AG20443 (cell line): ENCODE data around the gene IL32.

Experiments used
- DNase-seq: peaks from one replicate; pipeline ENCODE4 v3.0.0; 2012; ENCODE audit warnings: low spot score, mixed read lengths

Gene IL32

DNA sequence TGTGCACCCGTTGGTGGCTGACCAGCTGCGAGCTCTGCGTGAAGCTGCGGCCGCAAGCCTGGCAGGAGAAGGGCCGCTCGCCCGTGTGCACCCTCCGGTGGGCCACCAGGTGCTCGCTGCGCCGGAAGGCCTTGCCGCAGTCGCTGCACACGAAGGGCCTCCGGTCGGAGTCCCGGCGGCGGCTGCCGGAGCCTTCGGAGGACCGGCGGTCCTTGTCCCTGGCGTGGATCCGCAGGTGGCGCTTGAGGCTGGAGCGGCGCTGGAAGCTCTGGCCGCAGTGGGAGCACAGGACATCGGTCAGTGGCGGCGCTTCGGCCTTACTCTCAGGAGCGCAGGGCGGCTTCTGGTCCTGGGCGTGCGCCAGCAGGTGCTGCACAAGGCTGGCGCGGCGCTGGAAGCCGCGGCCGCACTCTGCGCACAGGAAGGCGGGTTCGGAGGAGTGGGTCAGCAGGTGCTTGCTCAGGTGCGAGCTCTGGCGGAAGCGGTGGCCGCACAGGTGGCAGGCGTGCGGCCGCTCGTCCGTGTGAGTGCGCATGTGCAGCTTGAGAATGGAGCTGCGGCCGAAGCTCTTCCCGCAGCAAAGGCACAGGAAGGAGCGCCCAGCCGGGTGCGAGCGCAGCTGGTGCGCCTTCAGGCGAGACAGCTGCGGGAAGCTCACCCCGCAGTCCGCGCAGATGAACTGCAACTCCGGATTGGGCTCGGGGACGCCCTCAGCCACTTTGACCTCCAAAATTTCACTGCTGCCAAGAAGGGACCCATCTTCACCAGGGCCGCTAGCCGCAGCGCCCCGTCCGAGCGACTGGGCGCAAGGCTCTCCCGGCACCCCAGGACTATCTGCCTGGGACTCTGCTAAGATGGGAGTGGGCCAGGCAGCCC lies 24.5 kb downstream of the IL32 start:
- peak; percentile 5 for DNase-seq

DNA sequence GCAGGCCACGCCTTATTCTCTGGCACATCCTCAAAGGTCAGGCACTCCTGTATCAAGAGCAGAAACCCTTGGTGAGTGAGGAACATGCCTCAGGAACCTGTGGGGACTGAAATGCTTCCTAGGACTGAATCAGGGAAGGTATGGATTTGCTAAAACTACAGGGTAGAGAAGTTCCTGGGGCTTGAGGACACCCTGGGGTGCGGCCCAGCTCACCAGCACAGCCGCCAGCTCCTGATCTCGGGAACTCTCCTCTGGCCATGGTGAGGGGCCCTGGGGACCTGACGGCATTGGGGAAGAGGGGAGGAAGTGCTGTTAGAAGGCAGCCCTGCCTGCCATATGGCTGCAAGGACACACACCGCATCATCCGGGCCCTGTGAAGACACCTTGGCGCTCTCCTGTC lies 26.1 kb downstream of the IL32 start:
- DNase-seq, result peak; percentile 5

DNA sequence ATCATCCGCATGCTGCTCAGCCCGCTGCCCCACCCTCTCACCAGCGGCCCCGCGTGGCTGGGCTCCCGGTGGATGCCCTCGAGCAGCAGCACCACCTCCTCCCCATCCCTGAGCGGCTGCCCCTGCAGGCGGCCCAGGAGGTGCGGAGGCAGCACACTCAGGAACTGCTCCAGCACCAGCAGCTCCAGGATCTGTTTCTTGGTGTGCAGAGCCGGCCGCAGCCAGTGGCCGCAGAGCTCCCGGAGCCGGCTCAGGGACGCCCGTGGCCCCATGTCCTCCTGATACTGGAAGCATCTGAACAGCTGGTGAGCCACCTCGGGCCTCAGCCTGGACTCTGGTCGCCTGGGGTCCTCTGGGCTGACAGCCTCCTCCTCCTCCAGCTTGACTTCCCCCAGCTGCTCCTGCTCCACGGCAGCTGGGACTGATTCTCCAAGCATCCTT lies 27.1 kb downstream of the IL32 start:
- DNase-seq, result peak; percentile 14

DNA sequence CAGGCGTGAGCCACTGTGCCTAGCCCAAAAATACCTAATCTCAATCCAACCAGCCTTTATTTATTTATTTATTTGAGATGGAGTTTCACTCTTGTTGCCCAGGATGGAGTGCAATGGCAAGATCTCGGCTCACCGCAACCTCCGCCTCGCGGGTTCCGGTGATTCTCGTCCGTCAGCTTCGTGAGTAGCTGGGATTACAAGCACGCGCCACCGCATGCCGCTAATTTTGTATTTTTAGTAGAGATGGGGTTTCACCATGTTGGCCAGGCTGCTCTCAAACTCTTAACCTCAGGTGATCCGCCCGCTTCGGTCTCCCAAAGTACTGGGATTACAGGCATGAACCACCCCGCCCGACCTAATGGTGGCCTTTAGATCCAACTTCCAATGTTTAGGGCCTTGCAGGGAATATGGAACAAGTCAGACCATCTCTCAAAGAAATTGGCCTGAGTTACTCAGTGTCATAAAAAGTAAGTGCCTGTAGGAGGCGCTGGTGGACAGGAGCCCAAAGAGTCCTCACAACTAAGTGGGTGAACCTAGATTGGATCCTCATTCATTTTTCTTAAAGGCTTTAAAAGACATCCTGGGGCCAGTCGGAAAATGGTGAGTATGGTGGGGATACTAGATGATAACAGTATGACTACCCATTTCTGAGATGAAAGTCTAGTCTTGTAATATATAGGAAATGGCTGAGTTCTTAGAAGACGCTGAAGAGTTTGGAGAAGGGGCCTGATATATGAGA lies 29.0 kb downstream of the IL32 start:
- DNase-seq, result peak; percentile 33

DNA sequence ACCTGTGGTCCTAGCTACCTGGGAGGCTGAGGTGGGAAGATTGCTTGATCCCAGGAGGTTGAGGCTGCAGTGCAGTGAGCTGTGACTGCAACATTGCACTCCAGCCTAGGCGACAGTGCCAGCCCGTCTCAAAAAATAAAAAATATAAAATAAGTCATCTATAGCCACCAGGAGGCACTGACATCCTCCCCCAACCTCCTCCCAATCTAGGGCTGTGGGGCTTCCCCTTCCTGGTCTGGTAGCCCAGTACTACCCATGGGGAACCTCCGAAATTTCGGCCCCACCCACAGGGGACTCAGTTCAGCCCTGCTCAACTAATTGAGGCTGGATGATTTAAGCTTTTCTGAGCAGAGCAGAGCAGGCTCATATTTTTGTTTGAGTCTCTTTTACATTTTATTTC lies 30.4 kb downstream of the IL32 start:
- DNase-seq, result peak; percentile 33

DNA sequence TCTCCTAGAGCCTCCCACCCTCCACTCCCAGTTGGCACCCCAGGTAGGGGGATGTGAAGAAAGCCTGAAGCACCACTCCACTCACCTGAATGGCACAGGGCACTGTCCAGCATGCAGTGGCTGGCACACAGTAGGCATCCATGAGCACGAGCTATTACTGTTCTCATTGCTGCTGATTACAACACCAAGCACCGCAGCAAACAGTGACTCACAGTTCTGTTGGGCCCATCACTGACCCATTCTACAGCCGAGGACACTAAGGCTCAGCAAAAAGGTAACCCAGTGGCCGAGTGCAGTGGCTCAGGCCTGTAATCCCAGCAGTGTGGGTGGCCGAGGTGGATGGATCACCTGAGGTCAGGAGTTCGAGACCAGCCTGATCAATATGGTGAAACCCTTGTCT lies 30.9 kb downstream of the IL32 start:
- DNase-seq, result no peak

DNA sequence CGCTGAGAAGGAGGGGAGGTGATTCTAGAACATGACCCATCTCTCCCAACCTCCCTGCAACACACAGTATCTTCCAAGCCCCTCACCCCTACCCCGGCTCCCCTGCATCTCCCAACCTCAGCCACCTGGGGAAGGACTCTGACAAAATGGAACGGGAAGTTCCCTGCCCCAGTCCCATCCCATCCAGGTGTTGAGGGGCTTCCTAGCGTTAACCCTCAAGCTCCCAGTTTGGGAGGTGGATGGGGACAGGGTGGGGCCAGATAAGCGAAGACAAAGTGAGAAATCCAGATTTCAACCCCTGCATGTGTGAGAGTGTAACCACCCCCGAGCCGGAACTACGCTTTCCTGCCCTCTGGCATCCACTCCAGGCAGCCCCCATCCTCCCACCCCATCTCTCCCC lies 31.8 kb downstream of the IL32 start:
- DNase-seq, result no peak

DNA sequence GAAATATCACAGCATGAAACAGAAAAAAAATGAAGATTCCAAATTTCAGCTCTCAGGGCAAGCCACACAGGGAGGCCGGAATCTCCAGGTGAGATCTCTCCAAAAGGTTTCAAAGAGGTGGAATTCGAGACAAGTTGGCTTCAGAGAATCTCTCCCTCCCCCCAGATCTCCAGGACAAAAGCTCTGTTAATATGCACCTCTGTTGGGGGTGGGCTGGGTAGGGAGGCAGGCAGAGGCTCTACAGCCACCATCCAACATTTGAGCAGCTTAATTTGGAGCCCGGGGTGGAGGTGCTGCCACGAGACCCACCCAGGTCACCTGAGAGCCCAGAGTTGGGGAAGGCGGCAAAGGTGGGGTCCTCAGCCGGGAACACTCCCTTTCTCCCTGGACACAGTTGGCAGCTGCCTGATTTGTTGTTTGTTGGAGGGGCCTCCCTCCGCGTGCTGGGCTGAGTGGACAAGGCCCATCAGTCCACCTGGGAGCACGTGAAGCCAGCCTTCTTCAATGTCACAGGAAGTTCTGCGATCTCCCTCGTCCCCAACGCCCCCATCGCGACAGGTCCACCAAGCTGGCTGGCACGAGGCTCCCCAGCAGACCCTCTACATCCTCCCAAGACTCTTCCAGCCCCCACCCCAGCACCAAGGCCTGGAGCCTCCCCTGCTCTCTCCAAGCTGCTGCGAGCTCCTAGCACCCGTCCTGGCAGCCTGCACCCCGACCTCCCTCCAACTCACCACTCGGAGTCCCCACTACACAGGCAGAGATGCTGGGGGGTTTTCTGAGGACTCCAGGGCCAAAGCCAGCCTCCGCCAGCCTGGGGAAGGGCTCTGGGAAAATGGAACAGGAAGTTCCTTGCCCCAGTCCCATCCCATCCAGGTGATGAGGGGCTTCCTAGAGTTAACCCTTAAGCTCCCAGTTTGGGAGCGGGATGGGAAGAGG lies 33.3 kb downstream of the IL32 start, which contains the start of gene ZSCAN10:
Gene ZSCAN10 (minus strand): TSS at position 836 of the 936 bp plus-strand sequence. CDS start 6,357 bp downstream, outside the sequence.
- DNase-seq, result no peak

DNA sequence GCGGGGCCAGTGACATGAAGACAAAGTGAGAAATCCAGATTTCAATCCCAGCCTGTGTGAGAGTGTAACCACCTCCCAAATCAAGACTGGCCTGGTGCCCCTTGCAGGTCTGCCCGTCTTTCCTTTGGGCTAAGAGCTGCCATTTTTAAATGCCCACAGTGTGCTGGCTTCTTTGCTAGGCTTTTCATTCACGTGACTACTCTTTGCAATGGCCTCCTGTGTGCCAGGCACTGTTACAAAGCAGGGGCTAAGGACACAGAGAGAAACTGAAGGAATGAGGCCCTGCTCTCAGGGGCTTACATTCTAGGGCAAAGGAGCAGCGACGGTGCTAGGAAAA lies 33.9 kb downstream of the IL32 start:
- DNase-seq, result no peak

DNA sequence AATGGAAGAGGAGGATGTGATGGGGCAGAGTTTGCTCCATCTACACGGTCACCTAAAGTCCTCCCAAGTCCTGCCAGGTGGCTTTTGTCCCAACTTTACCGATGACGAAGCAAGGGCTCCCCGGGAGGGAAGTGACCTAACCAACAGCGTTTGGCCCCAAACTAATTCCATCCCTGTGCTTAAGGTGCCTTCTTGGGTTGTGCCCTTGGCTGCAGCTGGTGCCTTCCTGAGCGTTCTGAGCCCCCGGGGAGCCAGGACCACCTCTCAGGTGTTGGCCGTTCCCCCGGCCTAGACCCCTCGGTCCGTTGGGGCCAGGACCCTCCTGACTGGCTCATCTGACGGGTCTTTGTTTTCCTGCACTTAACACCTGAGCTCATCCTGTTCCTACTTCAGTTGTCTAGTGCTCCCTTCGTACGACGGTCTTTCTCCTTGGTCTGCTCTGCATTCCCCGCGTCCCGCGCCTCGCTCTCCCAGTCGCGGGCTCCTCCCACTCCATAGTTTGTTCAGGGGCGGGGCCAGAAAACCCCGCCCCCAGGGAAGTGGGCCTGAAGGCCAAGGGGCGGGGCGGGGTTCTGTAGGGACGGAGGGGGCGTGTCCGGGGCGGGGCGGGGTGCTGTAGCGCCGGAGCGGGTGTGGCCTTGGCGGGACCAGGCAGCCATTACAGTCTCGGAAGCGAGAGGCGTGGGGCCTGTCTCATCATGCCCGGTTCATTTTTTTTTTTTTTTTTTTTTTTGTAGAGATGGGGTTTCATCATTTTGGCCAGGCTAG lies 34.5 kb downstream of the IL32 start:
- peak; percentile 97 for DNase-seq

DNA sequence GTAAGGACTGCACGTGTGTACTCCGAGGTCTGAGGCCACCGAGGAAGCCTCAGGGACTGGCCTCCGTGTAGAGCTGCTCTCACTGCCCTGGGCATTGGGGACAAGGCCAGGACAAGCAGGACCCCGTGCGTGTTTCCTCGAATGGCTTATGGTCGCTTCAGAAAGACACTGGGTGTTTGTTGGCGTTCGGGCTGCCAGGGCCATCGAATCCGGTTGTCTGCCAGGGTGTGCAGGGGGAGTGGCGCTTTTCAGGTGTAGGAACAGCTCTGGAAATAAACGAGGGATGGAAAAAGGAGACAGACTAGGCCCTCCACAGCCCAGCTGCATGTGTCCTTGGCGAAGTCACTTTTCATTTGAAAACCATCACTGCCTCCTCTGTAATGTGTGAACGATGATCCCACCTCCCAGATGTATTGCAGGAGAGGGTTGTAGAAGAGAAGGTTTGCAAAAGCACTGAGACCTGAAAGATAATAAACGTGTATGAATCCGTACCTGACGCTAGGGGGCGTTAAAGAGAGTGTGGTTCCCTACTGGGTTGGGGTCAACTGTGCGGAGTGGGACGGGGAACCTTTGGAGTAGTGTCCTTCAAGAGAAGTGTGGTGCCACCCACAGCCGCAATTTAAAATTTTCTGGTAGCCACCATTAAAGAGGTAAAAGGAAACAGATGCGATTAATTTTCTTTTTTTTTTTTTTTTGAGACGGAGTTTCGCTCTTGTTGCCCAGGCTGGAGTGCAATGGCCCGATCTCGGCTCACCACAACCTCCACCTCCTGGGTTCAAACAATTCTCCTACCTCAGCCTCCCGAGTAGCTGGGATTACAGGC lies 35.8 kb downstream of the IL32 start:
- peak; percentile 50 for DNase-seq

DNA sequence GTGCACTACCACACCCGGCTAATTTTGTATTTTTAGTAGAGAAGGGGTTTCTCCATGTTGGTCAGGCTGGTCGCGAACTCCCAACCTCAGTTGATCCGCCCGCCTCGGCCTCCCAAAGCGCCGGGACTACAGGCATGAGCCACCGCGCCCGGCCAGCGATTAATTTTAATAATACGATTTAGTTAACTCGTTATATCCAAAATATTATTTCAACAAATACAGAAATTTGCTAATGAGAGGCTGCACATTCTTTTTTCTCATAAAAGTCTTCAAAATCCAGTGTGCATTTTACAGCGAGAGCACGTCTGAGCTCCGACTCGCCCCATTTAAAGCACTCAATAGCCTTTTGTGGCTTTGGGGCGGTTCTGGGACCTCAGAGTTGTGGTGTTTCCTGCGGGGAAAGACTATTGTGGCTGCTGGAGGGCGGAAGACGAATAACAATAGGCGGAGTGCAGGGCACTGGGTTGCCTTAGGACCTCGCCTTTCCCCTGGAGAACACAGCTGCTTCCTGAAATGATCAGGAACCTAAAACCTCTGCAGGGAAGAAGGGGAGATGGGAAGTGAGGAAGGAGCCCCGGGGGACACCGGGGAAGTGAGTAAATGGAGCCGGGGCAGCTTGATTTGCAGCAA lies 36.5 kb downstream of the IL32 start:
- no peak for DNase-seq

DNA sequence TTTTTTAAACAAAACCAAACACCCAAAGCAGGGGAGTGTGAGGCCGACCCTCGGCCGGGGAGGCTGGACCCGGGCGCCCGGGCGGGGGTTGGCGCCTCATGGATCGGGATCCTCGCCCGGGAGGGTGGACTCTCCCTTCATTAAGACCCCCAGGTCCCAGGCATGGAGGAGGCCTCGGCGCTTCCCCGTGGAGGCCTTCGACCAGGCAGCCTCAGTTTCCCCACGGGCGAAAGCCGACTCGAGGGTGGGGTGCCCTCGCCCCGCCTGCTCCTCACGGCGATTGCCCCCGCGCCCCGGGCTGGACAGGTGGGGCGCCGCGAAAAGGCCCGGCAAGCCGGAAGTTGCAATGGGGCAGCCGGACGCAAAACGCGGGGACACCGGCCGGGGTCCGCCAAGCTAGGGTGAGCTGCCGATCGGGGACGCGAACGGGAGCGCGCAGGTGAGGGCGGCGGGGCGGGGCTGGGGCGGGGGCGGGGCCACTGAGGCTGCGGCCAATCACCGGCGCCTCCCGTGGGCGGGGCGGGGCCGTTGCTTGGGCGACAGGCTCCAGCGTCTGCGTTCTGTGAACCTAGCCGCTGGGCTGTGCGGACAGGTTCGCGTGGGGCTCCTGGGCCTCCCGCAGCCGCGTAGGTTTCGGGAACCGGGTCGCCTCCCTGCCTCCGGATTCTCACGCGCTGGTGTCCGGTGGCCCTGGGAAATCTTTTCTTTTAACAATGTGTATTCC lies 40.9 kb downstream of the IL32 start:
- peak; percentile 98 for DNase-seq

DNA sequence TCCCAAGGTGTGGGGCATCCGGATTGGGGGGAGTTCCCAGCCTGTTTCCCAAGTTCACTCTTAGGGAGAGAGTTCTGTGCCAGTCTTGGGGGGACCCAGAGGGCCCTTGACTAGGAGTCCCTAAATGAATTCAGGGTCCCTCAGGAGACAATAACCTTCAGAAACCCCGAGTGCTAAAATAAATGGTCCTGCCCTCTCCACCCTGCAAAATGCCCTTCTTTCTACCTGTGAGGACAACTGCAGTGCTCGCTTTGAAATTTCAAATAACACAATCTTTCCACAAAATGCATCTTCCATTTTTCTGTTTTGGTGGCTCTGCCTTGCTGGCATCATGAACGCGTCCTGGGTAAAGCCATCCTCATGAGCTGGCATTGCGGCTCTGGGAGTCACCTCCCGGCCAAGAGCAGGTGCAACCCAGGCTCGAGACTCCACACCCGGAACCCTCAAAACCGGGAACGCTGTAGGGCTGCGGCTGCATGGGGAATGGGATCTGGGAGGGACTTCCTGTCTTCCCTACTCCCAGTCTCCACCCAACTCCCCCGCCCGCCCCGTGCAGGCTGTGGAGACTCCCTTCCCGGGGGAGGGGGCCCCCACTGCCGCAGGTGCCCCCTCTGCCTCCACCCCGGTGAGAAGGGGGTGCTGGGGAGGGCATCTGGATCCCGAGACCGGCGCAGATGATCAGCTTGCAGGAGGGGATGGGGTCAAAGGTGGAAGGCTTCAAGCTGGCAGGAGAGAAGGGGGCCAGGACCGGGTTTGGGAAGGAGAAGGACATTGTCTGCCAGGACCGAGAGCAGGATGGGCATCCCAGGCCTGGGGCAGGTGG lies 46.8 kb downstream of the IL32 start, which contains the start of gene ZNF205:
Gene ZNF205 (plus strand): TSS at position 529 of the 823 bp plus-strand sequence. CDS start 845 bp downstream, outside the sequence.
- DNase-seq, result peak; percentile 92

DNA sequence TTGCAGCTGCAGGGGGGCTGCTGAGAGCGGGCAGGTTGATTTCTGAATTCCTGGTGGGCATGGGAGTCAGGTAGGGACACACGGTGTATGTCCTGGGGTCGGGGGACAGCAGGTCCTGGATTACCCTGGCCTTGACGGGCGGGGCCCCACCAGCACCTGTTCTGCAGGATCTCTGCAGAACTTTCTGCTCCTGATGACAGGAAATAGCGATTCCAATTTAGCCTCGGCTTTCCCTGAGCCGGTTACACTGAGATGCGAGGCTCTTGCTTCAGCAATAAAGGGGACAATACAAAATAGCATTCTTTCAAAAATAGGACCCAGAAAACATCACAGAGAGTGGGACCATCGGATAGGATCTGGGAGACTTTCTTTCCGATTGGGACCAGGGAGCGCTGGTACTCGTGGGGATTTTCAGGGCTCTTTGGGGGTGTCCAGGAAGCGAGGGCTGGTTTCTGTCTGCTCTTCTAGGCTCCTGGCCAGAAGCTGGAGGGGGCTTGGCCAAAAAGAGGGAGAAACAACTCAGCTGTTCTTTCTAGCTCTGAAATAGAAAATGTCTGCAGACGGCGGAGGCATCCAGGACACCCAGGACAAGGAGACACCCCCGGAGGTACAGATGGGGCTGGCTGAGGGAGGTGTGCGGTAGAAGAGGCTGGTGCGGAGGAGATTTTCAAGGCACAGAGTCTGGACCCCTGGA lies 47.6 kb downstream of the IL32 start:
- DNase-seq, result peak; percentile 13

DNA sequence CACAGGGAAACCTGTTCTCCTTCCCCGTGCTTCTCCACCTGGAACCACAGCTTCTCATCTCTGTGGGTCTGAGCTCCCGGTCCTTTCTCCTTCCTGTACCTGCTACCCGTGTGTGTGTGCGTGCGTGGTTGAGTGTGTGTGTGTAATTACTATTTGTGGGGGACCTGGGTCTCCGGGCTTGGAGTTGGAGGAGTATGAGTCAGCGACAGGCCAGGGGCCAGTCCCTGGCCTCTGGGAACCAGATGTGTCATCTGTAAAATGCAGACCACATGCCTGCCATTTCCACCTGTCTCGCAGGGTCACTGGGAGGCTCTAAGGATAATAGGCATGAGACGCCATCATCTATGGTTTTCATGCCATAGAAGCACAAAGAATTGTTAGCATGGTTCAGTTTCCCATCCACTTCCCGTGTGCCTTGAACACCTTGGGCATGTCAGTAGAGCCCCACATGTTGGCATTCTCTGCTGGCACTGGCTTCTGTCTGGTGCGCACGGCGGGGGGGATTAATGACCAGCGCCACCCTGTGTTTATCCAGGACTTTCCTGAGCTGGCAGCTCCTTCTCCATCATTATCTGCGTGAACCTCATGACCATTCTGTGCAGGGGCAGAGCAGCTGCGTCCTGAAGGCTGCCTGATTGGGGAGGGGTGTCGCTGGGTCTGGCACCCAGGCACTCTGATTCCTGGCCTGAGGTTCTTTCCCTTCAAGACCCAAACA lies 48.5 kb downstream of the IL32 start:
- DNase-seq, result no peak

DNA sequence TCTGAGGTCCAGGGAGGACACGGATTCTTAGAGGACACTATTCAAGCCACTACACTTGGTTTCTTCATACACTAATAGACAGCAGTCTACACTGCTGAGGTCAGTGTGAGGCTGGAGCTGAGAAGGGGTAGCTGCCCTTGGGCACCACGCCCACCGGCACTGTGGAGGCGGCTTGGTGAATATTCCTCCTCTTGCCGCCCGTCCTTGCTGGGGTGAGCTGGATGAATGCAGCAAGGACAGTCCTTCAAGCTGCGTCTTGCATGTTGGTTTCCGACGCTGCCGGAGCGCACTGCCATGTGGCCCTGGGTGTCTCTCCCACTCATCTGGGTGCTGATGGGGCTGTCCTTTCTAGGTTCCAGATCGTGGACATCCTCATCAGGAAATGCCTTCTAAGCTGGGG lies 49.6 kb downstream of the IL32 start:
- DNase-seq, result no peak
